Natural killer cell (primary cell): Measurements from ENCODE around the gene TMPRSS6. TPM values are rescaled to one million over a fixed set of nuclear protein-coding genes. Genes with fewer than 3 reads are reported as not detected.

ENCODE experiments used
- ATAC-seq, 3 donors: fragments of 150-1000 bp in 2 of 3; fragments of 200-7000 bp in 1 of 3; cut with Tn5 transposase; 1 replicate in 1 of 3; 2 replicates in 2 of 3; pipeline ENCODE4 v1.10.0; 2021; ENCODE audit warnings: mild to moderate bottlenecking in 2 of 3, moderate library complexity in 2 of 3
- DNase-seq, 2 donors: peaks; one replicate each; pipeline versions ENCODE4 v3.0.0 to v3.0.0-alpha.2; 2013 to 2021; ENCODE audit warnings: mixed read lengths in 1 of 2
- H3K27ac ChIP-seq: one replicate; pipeline ENCODE4 v1.5.1; 2013; ENCODE audit warnings: mild to moderate bottlenecking, low read length
- H3K27me3 ChIP-seq: one replicate; pipeline ENCODE4 v1.6.1; 2013; ENCODE audit warnings: low read length; ENCODE audit not compliant: control insufficient read depth, insufficient read depth
- H3K36me3 ChIP-seq: one replicate; pipeline ENCODE4 v1.6.1; 2013; ENCODE audit warnings: low read length; ENCODE audit not compliant: control insufficient read depth, insufficient read depth
- H3K4me1 ChIP-seq: one replicate; pipeline ENCODE4 v1.6.1; 2013; ENCODE audit warnings: low read length; ENCODE audit not compliant: control insufficient read depth, insufficient read depth
- H3K4me3 ChIP-seq: one replicate; pipeline ENCODE4 v1.5.1; 2013; ENCODE audit warnings: low read length
- H3K9me3 ChIP-seq: one replicate; pipeline ENCODE4 v1.6.1; 2013; ENCODE audit warnings: low read length; ENCODE audit not compliant: control insufficient read depth, insufficient read depth
- H3K27ac Mint-ChIP-seq, 2 donors: one replicate each; pipeline ENCODE4 v1.8.0; 2022; ENCODE audit warnings: mild to moderate bottlenecking in 2 of 2, mixed read lengths in 2 of 2, moderate library complexity in 1 of 2
- H3K27me3 Mint-ChIP-seq, 2 donors: one replicate each; pipeline ENCODE4 v1.8.0; 2022; ENCODE audit warnings: low read depth in 2 of 2, mixed read lengths in 2 of 2
- H3K36me3 Mint-ChIP-seq: one replicate; pipeline ENCODE4 v1.8.0; 2022; ENCODE audit warnings: mixed read lengths
- H3K4me1 Mint-ChIP-seq, 2 donors: one replicate each; pipeline ENCODE4 v1.8.0; 2022; ENCODE audit warnings: mixed read lengths in 2 of 2
- H3K4me3 Mint-ChIP-seq: one replicate; pipeline ENCODE4 v1.8.0; 2022; ENCODE audit warnings: mild to moderate bottlenecking, moderate library complexity, mixed read lengths
- H3K9me3 Mint-ChIP-seq, 2 donors: one replicate each; pipeline ENCODE4 v1.8.0; 2022; ENCODE audit warnings: mixed read lengths in 2 of 2
- CTCF ChIP-seq: fragments of 200-600 bp; IDR thresholded peaks from one replicate; pipeline ENCODE4 v1.8.0; 2022; ENCODE audit warnings: antibody characterized with exemption
- WGBS: methylation state at CpG from one replicate; pipeline ENCODE4 v1.1.7; 2013; ENCODE audit warnings: missing lambda C conversion rate; ENCODE audit not compliant: insufficient coverage; 5-methylcytosine and 5-hydroxymethylcytosine counted together
- intact Hi-C: fragments of 100-400 bp; cut with micrococcal nuclease; formaldehyde crosslinking; loops from one replicate; pipeline ENCODE4 v1.14.2; 2022
- total RNA-seq, 4 donors: library from RNA; stranded (reverse); fragments of 120-200 nt in 1 of 4; gene quantifications; one replicate each; pipeline versions ENCODE4 v1.2.3 to v1.2.4, GENCODE V29; 2013 to 2022

The TMPRSS6 gene
- total RNA-seq, 3 donors from 2014 or later (not counting 1 experiment from before 2014, with no cell fraction given): 1.1 to 4.7 (median 3.4) TPM

- H3K4me1 ChIP-seq: no peaks in the 10 kb centered on the region
- no peak overlapping the region for H3K4me3 Mint-ChIP-seq
- DNase-seq (no peak), ATAC-seq (no peak)
- TF ChIP-seq CTCF: no peak
- H3K9me3 ChIP-seq: no peaks in the 10 kb centered on the region
- H3K27me3 Mint-ChIP-seq: peaks cover 0 to 12% of the 10 kb centered on the region in 2 donors
- intact Hi-C loops: no loop called here
- H3K9me3 Mint-ChIP-seq: no peaks in the 10 kb centered on the region
- no peaks in the 10 kb centered on the region for H3K27me3 ChIP-seq
- no peaks in the 10 kb centered on the region for H3K36me3 Mint-ChIP-seq
- 75% methylated on average over 14 of the region's 14 CpGs for WGBS
- no peaks in the 10 kb centered on the region for H3K36me3 ChIP-seq
- H3K27ac Mint-ChIP-seq: no peak overlapping the region
- no peaks in the 10 kb centered on the region for H3K4me1 Mint-ChIP-seq
- H3K27ac ChIP-seq: no peak overlapping the region
- no peak overlapping the region for H3K4me3 ChIP-seq
These were observed 71.8 kb downstream of the TMPRSS6 start for GRCh38 chr22:37037669-37038068.

GRCh38 chr22:37036655-37037377, 72.7 kb downstream of the TMPRSS6 start:
- Histone ChIP-seq H3K27me3 (no peaks in the 10 kb centered on the region), H3K9me3 (no peaks in the 10 kb centered on the region), H3K27ac (no peak overlapping the region), H3K4me3 (no peak overlapping the region), H3K4me1 (no peaks in the 10 kb centered on the region), H3K36me3 (no peaks in the 10 kb centered on the region)
- Mint-ChIP-seq H3K36me3 (no peaks in the 10 kb centered on the region), H3K27me3 (peaks cover 0 to 12% of the 10 kb centered on the region in 2 donors), H3K4me1 (no peaks in the 10 kb centered on the region), H3K4me3 (no peak overlapping the region), H3K27ac (no peak overlapping the region), H3K9me3 (no peaks in the 10 kb centered on the region)
- no peak for DNase-seq
- WGBS: 83% methylated on average over 11 of the region's 11 CpGs
- ATAC-seq: no peak
- intact Hi-C loops: no loop called here
- no peak for TF ChIP-seq CTCF

- H3K9me3 Mint-ChIP-seq: no peaks in the 10 kb centered on the region
- ATAC-seq: no peak
- H3K4me1 ChIP-seq: no peaks in the 10 kb centered on the region
- no peak overlapping the region for H3K27ac ChIP-seq
- no peak overlapping the region for H3K4me3 Mint-ChIP-seq
- 94% methylated on average over 23 of the region's 23 CpGs for WGBS
- H3K27ac Mint-ChIP-seq: no peak overlapping the region
- H3K36me3 ChIP-seq: peaks cover 9% of the 10 kb centered on the region
- H3K4me3 ChIP-seq: no peak overlapping the region
- H3K4me1 Mint-ChIP-seq: no peaks in the 10 kb centered on the region
- DNase-seq: no peak
- H3K9me3 ChIP-seq: no peaks in the 10 kb centered on the region
- intact Hi-C loops: no loop called here
- no peaks in the 10 kb centered on the region for H3K36me3 Mint-ChIP-seq
- H3K27me3 Mint-ChIP-seq: peaks cover 0 to 7% of the 10 kb centered on the region in 2 donors
- no peaks in the 10 kb centered on the region for H3K27me3 ChIP-seq
- TF ChIP-seq CTCF: no peak
These were observed 75.7 kb downstream of the TMPRSS6 start for GRCh38 chr22:37033605-37034430.
